HG02981 (cell line): ENCODE measurements around the gene CDK7.
A peak's percentile ranks its signal among the peaks of the same experiment; 100 is the strongest.
"Not testable (repeated sequence)": the region's sequence is repeated elsewhere in the genome, so short reads cannot be mapped to it uniquely, and the experiment has no call there.

Experiments used
- ATAC-seq: cut with Tn5 transposase; IDR thresholded peaks from one replicate; pipeline ENCODE4 v1.9.1; 2021; ENCODE audit warnings: mild to moderate bottlenecking, moderate library complexity; ENCODE audit not compliant: unreplicated experiment

Gene CDK7

DNA sequence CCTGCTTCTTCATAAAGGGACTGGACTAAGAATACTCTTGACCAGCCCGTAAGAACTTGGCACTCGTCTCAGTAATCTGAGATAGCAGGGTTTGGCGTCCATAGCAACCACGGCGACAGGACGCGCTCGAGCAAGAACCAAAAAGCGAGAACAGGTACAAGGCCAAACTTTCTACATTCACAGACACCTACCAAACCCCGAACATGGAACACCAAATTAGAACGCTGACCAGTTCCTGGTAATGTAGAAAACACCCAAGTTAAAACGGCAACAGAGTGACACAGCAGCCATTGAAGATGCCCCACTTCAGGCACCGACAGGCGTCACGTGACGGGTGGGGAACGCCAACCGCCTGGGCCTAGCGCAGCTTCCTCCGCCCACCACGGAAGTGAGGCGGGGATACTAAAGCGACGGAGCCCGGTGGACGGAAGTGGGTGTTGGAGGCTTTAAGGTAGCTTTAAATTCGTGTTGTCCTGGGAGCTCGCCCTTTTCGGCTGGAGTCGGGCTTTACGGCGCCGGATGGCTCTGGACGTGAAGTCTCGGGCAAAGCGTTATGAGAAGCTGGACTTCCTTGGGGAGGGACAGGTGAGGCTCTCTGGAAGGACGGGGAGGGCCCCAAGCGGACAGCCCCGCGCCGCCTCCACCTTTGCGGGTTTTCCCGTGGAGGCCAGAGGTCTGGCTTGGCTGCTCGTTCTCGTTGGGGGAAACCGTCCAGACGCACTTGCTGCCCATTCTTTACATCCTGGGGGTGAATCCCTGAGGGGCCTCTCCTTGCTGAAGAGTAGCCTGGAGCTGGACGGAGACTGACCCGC, at the start of gene CDK7:
CDK7 (plus strand) TSS at position 430 of the 812 bp plus-strand sequence; CDS start at position 520, 90 bp downstream.
- ATAC-seq = peak; percentile 99

DNA sequence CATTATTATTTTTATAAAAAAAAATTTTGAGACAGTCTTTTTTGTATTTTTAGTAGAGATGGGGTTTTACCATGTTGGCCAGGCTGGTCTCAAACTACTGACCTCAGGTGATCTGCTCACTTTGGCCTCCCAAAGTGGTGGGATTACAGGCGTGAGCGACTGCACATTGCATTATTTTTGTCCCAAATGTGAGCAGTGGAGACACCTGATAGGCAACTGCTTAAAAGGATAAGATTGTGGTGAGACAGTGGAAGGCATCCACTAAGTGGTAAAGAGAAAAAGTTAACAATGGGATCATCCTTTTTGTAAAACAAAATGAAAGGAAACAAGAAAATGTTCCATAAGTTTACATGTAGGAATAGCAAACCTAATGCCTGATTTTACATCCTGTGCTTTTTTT, 47.3 kb upstream of the CDK7 start:
- ATAC-seq = no peak

DNA sequence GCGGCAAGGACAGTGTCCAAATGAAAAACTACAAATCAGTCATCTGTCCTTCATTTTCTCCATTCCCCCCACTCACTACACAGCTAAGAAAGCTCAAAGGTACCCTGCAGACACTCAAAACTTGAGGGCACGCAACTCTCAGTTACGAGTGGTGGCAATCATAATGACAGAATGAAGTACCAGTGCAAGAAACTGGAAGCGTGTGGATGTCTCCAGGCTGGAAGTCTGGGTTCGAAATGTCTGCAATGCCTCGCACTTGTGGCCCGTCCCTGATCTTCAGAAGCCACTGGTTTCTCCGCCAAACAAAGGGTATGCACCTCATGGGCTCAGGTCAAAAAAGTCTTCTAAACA, 45.9 kb upstream of the CDK7 start:
- no peak for ATAC-seq

DNA sequence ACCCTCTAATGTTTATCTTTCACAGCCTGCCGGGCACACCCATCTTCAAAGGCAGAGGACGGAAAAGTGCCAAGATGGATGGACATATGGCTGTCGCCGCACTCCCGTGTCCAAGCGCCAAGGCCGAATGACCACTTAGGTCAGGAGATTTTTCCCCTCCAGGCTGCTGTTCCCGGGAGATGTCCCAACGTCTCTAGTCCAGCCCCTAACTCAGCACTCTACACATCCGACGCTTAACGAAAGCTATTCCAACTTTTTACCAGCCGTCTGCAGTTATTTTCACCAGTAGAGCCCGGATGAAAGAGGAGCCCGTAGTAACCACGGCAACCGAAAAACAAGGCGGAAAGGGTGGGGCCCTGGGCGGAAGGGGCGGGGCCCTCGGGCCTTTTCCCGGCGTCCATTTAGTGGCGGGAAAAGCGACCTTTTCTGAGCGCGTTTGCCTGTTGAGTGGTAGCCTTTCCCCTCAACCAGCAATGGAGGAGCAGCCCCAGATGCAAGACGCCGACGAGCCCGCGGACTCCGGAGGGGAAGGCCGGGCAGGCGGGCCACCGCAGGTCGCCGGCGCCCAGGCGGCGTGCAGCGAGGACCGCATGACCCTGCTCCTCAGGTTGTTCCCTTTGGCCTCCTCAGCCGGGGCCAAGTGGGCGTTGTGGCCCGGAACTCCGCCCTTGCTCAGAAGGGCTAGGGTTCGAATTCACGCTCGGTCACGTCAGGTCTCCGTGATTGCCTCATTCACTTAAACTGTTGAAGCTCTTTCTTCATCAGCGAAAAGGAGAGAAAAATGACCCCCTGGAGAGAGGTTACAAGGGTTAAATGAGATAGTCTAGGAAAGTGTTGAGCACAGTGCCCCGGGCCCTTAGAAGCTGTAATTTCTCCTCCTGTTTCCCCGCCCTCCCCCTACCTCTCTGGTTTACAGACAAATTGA, 45.3 kb upstream of the CDK7 start, which contains the start of gene CENPH:
CENPH (plus strand) TSS at position 422 of the 925 bp plus-strand sequence; CDS start at position 474, 52 bp downstream.
- peak; percentile 91 for ATAC-seq

DNA sequence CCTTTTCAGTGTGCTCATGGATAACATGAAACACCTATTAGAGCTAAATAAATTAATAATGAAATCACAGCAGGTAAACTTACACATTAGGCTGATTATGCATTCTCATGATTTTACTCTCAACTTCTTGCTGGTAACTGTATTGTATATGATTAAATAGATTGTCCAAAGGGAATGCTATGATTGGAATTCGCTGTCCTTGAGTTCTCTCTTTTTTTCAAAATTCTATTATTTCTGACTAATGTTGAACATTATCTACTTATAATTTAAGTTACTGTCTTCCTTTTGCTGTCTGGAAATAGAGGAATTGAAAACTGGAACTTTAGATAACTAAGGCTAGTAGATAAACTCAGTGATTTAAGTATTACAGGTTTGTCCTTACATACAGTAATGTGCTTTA, 32.2 kb upstream of the CDK7 start:
- ATAC-seq = no peak

DNA sequence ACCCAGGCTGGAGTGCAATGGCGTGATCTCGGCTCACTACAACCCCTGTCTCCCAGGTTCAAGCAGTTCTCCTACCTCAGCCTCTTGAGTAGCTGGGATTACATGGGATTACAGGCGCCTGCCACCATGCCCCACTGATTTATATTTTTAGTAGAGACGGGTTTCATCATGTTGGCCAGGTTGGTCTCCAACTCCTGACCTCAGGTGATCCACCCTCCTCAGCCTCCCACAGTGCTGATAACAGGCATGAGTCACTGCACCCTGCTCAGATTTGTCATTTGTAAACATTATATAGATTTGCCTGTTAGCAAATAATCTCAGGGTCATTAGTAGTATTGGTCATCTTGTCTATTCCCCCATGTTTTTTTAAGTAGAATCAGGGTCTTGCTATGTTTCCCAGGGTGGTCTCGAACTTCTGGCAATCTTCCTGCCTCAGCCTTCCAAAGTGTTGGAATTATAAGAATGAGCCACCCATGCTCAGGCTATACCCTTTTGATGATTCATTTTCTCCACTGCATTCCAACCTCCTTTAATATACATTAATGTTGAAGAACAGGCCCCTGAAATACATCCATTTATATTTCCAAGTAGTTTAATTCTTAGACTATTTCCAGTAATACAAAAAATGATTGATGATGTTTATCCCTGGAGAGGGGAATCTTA, 28.0 kb upstream of the CDK7 start:
- ATAC-seq = no peak

DNA sequence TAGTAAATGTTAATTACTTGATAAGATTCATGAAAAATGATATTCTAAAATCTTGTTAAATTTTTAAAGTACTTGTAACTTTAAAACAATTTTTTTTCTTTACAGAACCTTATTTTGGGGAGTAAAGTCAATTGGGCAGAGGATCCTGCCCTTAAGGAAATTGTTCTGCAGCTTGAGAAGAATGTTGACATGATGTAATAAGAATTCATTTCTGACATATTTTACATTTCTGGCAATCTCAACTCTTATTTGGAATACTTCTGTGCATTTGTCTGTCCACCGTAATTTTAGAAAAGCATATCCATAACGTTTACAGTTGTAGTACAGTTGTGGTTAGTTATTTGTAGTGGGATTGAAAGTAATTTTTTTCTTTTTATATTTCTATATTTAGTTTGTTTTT, 25.1 kb upstream of the CDK7 start:
- no peak for ATAC-seq

DNA sequence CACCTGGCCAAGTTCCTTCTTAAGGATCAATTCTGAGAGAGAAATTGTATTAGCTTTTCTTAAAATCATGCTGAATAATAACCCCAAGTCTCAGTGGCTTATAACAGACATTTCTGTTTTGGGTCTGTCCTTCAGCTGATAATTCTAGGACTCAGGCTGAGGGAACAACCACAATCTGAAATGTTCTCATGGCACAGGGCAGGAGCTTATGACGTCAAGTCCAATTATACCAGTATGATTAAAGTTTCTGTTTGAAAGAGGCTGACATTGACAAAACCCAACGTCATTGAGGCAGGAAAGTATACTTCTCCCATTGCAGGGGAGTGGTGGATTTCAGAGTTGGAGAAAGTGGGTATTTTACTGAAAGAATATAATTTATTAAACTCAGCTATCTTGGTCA, 23.5 kb upstream of the CDK7 start:
- no peak for ATAC-seq

DNA sequence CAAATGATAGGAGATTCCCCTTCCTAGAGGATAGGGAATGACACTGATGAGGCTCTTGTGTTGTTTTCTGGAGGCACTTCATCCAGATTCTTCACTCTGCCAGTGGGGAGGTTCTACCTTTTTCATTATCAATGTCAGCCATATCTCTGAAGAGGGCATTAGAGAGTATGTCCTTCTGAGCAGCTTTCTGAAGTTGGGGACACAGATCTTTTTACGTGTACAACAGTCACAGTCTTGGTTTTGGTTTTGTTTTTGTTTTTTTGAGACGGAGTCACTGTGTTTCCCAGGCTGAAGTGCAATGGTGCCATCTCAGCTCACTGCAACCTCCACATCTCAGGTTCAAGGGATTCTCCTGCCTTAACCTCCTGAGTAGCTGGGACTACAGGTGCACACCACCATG, 22.7 kb upstream of the CDK7 start:
- ATAC-seq = no peak

DNA sequence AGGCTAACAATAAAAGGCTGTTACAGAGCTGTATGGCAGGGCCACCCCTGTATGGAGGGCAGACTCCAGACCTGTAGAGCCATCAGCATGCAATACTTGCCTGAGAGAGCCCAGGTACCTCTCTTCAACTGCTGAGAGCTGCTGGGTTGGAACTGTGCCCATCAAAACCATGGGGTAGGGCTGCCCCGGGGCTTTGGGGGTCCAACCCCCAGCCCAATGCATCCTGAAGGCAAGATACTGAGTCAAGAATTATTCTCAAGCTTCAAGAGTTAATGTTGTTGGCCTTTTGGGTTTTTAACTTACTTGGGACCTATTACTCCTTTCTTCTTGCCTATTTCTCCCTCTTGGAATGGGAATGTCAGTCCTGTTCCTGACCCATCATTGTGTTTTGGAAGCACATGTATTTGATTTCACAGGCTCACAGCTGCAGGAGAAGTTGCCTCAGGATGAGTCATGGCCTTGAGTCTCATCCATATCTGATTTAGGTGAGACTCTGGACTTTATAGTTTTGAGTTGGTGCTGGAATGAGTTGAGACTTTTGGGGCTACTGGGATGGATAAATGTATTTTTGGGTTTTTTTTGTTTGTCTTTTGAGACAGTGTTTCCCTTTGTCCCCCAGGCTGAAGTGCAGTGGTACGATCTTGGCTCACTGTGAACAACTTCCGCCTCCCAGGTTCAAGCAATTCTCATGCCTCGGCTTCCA, 21.0 kb upstream of the CDK7 start:
- ATAC-seq = no peak

DNA sequence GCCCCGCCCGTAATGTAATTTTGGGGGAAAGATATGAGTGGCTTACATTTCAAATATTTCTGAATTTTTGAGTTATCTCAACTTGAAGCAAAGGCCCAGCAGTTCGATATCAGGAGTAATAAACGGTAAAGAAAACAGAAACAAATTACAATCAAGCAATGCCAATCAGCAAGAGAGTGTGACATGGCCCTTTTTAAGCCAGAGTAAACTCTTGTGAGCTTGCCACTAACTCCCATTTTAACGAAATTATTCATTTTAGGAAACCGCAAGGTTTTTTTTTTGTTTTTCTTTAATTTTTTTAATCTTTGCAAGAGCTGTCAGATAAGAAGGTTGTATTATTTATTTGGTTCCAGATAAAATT, 17.6 kb upstream of the CDK7 start:
- ATAC-seq = no peak

DNA sequence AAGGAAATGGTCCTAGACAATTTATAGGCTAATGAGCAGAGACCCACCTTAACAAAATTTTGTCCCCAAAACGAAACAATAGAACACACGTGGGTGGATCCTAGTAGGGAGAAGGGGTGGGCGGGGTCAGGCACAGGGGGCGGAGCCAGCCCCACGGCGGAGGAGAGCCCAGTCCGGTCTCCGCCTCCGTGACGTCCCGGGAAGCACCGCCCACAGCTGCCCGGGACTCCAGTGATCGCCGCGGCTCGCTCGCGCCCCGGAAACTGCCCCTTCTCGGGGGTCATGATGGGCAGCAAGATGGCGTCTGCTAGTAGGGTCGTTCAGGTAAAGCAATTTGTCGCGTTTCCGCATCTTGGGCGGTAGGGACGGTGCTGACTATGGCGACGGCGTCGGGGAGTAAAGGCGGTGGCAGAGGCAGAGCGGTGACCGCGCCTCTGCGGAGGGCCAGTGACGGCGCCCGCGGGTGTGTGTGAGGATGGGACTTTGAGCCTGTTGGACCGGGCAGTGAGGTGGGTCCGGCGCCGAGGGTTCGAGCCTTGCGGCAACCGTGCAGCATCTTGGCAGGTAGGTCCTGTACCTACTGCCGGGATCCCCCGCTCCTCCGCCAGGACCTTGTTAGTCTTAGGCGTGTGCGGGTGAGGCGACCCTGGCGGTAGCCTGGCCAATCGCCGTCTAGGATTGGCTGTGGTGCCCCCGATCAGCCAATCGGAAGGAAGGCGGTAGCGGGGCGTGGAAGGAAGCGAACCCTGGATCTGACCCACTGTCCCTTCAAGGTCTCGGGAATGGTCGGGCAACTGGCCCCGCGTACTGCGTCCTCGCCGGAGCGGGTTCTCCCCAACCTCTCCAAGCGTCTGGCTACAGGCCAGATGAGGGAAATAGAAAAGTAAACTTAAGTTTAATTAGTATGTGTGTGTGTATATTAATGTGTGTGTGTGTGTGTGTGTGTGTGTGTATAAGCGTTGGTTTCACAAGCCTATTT, 16.8 kb upstream of the CDK7 start:
- peak; percentile 89 for ATAC-seq

DNA sequence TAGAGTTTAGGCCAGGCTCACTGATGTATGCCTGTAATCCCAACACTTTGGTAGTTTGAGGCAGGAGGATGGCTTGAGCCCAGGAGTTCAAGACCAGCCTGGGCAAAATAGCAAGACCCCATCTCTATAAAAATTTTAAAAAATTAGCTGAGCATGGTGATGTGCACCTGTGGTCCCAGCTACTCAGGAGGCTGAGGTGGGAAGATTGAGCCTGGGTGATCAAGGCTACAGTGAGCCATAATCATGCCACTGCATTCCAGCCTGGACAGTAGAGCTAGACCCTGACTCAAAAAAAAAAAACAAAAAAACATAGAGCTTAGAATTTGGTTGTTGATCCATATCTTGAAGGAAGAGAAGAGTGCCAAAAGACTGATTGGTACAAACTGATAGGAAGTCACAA, 14.7 kb upstream of the CDK7 start:
- no peak for ATAC-seq

DNA sequence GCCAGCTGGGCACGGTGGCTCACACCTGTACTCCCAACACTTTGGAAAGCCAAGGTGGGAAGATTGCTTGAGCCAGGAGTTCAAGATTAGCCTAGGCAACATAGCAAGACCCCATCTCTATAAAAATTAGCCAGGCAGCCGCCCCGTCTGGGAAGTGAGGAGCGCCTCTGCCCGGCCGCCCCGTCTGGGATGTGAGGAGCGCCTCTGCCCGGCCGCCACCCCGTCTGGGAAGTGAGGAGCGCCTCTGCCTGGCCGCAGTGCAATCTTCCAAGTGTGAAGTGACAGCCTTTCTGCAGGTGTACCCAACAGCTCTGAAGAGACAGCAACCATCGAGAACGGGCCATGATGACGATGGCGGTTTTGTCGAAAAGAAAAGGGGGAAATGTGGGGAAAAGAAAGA, 14.3 kb upstream of the CDK7 start:
- ATAC-seq = not testable (repeated sequence)

DNA sequence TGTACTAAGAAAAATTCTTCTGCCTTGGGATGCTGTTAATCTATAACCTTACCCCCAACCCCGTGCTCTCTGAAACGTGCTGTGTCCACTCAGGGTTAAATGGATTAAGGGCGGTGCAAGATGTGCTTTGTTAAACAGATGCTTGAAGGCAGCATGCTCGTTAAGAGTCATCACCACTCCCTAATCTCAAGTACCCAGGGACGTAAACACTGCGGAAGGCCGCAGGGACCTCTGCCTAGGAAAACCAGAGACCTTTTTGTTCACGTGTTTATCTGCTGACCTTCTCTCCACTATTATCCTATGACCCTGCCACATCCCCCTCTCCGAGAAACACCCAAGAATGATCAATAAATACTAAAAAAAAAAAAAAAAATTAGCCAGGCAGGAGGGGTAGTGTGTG, 13.9 kb upstream of the CDK7 start:
- not testable (repeated sequence) for ATAC-seq

DNA sequence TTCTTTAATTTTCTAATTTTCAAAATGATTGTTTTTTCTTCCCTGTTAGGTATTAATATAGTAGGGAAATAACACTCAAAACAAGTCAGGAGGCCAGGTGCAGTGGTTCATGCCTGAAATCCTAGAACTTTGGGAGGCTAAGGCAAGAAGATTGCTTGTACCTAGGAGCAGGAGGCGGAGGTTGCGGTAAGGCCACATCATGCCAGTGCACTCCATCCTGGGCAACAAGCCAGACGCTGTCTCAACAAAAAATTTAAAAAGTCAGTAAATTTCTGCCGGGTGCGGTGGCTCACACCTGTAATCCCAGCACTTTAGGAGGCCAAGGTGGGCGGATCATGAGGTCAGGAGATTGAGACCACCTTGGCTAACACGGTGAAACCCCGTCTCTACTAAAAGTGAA, 10.2 kb upstream of the CDK7 start:
- no peak for ATAC-seq

DNA sequence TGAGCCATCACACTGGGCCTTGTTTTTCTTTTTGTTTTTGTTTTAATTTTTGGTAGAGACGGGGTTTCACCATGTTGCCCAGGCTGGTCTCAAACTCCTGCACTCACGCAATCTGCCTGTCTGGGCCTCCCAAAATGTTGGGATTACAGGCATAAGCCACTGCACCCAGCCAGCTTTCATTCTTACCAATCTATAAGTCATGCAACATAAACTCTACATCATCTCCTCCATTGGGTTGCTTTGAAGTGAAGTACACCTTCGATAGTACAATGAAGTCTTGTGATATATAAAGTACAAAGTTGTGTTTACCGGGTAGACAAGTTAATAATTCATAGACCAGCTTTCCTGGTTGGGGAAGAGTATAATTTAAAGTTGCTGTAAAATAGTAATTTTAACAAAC, 8.8 kb upstream of the CDK7 start:
- no peak for ATAC-seq

DNA sequence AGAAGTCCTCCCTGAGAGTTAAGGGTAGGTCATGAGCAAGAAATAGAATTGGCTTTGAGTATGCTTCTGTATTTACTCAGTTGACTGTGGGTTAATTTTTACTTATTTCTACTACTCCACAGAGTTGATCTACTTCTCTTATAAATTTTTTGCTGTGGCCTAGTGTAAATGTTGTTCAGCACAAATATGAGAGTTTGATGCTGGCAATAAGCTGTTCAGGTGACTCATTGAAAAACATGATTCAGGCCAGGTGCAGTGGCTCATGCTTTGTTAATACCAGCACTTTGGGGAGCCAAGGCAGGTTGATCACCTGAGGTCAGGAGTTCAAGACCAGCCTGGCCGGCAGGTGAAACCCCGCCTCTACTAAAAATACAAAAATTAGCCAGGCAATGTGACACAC, 4.5 kb upstream of the CDK7 start:
- ATAC-seq = no peak

DNA sequence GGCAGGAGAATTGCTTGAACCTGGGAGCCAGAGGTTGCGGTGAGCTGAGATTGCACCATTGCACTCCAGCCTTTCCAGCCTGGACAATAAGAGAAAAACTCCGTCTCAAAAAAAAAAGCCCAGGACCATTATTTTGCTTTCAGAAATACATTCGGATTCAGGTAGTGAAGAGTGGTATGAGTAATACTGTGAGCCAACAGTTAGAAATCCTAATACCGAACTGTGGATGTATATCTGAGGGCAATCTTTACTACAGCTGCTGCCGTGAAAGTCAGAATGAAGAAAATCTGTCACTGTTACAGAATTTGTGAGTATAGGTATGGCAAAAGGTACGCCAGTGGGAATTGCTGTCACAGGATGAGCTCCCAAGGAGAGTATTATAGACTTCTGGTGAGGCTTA, 3.4 kb upstream of the CDK7 start:
- no peak for ATAC-seq

DNA sequence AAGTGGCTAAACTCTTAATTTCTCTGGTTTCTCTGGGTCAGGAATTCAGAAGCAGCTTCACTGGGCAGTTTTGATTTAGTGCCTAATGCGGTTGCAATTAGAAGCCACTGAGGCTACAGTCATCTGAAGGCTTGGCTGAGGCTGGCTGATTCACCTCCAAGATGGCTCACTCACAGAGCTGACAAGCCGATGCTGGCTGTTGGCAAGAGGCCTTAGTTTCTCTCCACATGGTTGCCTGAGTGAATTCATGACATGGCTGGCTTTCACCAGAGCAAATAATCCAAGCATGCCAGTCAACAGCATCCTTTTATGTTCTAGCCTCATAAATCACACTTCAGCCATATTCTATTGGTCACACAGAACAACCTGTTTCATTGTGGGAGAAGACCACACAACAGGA, 2.8 kb upstream of the CDK7 start:
- no peak for ATAC-seq
